GDM1 (cell line): ENCODE data around the gene TADA2B.
A peak's percentile ranks its signal among the peaks of the same experiment; 100 is the strongest.
"Not testable (repeated sequence)": the region's sequence is repeated elsewhere in the genome, so short reads cannot be mapped to it uniquely, and the experiment has no call there.

Source experiments
- DNase-seq: peaks from one replicate; lab custom pipeline; 2025; lab: John Stamatoyannopoulos, UW

Gene TADA2B

GRCh38 chr4:7060346-7061150 lies 17.4 kb downstream of the TADA2B start:
- no peak for DNase-seq

GRCh38 chr4:7061815-7062214 lies 18.6 kb downstream of the TADA2B start:
- no peak for DNase-seq

- DNase-seq = no peak
Observed at GRCh38 chr4:7062816-7063215, 19.6 kb downstream of the TADA2B start.

- no peak for DNase-seq
Observed at GRCh38 chr4:7063362-7063761, 20.2 kb downstream of the TADA2B start.

GRCh38 chr4:7066006-7066405 lies 22.8 kb downstream of the TADA2B start:
- DNase-seq = no peak

GRCh38 chr4:7066493-7066892 lies 23.3 kb downstream of the TADA2B start:
- DNase-seq = no peak

GRCh38 chr4:7067126-7067451 lies 23.9 kb downstream of the TADA2B start:
- no peak for DNase-seq

- DNase-seq = peak; percentile 99
Observed at GRCh38 chr4:7067452-7068278, 24.5 kb downstream of the TADA2B start, which contains the start of gene GRPEL1. Gene GRPEL1 (minus strand): TSS chr4:7068064. CDS start chr4:7068032, 32 bp downstream.

- no peak for DNase-seq
Observed at GRCh38 chr4:7068279-7068842, 25.2 kb downstream of the TADA2B start.

- DNase-seq = no peak
Observed at GRCh38 chr4:7068883-7069282, 25.7 kb downstream of the TADA2B start.

- DNase-seq = peak; percentile 66
Observed at GRCh38 chr4:7070729-7071511, 27.7 kb downstream of the TADA2B start.

GRCh38 chr4:7073059-7073458 lies 29.9 kb downstream of the TADA2B start:
- DNase-seq = no peak

GRCh38 chr4:7073526-7074390 lies 30.6 kb downstream of the TADA2B start:
- no peak for DNase-seq

GRCh38 chr4:7074426-7074825 lies 31.3 kb downstream of the TADA2B start:
- no peak for DNase-seq

GRCh38 chr4:7075962-7076695 lies 33.0 kb downstream of the TADA2B start:
- no peak for DNase-seq

- DNase-seq = no peak
Observed at GRCh38 chr4:7076696-7077082, 33.5 kb downstream of the TADA2B start.

- DNase-seq = no peak
Observed at GRCh38 chr4:7077371-7077770, 34.2 kb downstream of the TADA2B start.

- DNase-seq = no peak
Observed at GRCh38 chr4:7078025-7078424, 34.9 kb downstream of the TADA2B start.

- DNase-seq = not testable (repeated sequence)
Observed at GRCh38 chr4:7079483-7079882, 36.3 kb downstream of the TADA2B start.

GRCh38 chr4:7079909-7080308 lies 36.7 kb downstream of the TADA2B start:
- DNase-seq = not testable (repeated sequence)
